ENCODE data around the gene RASGRF2. TPM values are rescaled to one million over a fixed set of nuclear protein-coding genes. Genes with fewer than 3 reads are reported as not detected.

The RASGRF2 gene
- total RNA-seq, 1 donor from 2014 or later, result 1.4 TPM

DNA sequence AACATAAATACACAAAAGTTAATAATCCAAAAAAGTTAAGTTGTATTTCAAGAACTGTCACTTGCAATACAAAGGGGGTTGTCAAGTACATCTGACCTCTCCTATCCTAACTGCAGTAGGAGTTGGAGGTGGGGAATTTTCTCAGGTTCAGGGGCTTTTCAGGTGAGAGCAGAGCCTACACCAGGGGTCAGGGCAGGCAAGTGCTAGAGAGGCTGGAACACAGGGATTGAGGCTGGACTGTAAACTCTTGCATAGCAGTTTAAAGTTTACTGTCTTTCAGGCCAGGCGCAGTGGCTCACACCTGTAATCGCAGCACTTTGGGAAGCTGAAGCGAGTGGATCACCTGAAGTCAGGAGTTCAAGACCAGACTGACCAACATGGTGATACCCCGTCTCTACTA, 25.4 kb upstream of the RASGRF2 start:
- Mint-ChIP-seq H3K4me3 (ENCODE audit: unreplicated experiment) (no peak overlapping the region), H3K36me3 (ENCODE audit: unreplicated experiment) (no peaks in the 10 kb centered on the region), H3K27me3 (ENCODE audit: unreplicated experiment) (peaks cover 2% of the 10 kb centered on the region), H3K9me3 (ENCODE audit: unreplicated experiment) (no peaks in the 10 kb centered on the region), H3K4me1 (ENCODE audit: low read depth, unreplicated experiment) (peaks cover 3% of the 10 kb centered on the region), H3K27ac (ENCODE audit: unreplicated experiment) (no peak overlapping the region)
- TF ChIP-seq, protein P1, sequence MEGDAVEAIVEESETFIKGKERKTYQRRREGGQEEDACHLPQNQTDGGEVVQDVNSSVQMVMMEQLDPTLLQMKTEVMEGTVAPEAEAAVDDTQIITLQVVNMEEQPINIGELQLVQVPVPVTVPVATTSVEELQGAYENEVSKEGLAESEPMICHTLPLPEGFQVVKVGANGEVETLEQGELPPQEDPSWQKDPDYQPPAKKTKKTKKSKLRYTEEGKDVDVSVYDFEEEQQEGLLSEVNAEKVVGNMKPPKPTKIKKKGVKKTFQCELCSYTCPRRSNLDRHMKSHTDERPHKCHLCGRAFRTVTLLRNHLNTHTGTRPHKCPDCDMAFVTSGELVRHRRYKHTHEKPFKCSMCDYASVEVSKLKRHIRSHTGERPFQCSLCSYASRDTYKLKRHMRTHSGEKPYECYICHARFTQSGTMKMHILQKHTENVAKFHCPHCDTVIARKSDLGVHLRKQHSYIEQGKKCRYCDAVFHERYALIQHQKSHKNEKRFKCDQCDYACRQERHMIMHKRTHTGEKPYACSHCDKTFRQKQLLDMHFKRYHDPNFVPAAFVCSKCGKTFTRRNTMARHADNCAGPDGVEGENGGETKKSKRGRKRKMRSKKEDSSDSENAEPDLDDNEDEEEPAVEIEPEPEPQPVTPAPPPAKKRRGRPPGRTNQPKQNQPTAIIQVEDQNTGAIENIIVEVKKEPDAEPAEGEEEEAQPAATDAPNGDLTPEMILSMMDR (IDR thresholded peaks at IDR 0.05; ENCODE audit: partially characterized antibody, unreplicated experiment), result no peak
- DNase-seq, result no peak

DNA sequence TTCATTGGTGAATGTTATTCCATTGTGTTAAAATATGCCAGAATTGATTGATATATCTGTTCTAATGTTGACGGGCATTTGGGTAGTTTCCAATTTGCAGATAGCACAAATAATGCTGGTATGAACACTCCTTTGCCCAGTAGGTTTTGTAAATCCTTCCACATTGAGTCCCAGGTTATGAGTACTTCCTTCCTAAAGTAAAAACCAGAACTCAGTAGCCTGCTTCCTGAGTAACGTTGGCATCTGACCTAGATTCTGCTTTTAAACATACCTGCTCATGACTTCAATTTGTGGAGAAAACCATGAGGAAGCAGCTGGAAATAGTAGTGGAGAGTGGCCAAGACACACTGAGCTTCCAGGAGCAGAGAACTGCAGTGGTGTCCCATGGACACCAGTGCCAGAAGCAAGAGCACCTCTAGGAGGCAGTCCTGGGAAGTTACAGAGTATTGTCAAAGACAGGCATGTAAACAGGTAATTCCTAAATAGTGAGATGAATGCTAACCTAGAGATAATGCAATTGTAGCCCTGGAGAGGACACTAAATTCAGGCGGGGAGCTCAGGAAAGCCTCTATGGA, 24.3 kb upstream of the RASGRF2 start:
- no peak overlapping the region for H3K27ac Mint-ChIP-seq (ENCODE audit: unreplicated experiment)
- DNase-seq, result no peak
- H3K36me3 Mint-ChIP-seq (ENCODE audit: unreplicated experiment), result no peaks in the 10 kb centered on the region
- H3K9me3 Mint-ChIP-seq (ENCODE audit: unreplicated experiment), result no peaks in the 10 kb centered on the region
- H3K4me3 Mint-ChIP-seq (ENCODE audit: unreplicated experiment), result no peak overlapping the region
- TF ChIP-seq, protein P1 (IDR thresholded peaks at IDR 0.05; ENCODE audit: partially characterized antibody, unreplicated experiment), result no peak
- peaks cover 2% of the 10 kb centered on the region for H3K27me3 Mint-ChIP-seq (ENCODE audit: unreplicated experiment)
- H3K4me1 Mint-ChIP-seq (ENCODE audit: low read depth, unreplicated experiment), result peaks cover 3% of the 10 kb centered on the region

DNA sequence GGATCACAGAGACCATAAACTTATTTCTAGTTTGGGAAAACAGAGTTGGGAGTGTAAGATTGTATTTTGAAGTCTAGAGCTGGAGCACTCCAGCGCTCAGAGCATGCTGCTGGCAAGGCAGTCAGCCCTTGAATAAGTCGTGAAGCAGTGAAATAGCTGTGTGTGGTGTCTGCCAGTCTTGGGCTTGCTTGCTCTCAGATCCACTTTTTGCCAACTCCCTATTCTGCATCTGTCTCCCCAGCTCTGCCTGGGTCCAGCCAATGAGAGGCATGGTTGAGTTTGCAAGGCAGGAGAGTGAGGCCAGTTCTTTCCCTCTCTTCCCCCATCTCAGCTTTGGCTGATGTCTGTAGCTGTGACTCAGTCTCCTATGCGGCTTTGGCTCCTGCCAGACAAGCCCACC, 23.3 kb upstream of the RASGRF2 start:
- H3K36me3 Mint-ChIP-seq (ENCODE audit: unreplicated experiment), result peaks cover 5% of the 10 kb centered on the region
- H3K4me3 Mint-ChIP-seq (ENCODE audit: unreplicated experiment), result no peak overlapping the region
- TF ChIP-seq, protein P1 (IDR thresholded peaks at IDR 0.05; ENCODE audit: partially characterized antibody, unreplicated experiment), result no peak
- no peak overlapping the region for H3K27ac Mint-ChIP-seq (ENCODE audit: unreplicated experiment)
- no peaks in the 10 kb centered on the region for H3K4me1 Mint-ChIP-seq (ENCODE audit: low read depth, unreplicated experiment)
- H3K9me3 Mint-ChIP-seq (ENCODE audit: unreplicated experiment), result no peaks in the 10 kb centered on the region
- H3K27me3 Mint-ChIP-seq (ENCODE audit: unreplicated experiment), result peaks cover 2% of the 10 kb centered on the region
- no peak for DNase-seq

DNA sequence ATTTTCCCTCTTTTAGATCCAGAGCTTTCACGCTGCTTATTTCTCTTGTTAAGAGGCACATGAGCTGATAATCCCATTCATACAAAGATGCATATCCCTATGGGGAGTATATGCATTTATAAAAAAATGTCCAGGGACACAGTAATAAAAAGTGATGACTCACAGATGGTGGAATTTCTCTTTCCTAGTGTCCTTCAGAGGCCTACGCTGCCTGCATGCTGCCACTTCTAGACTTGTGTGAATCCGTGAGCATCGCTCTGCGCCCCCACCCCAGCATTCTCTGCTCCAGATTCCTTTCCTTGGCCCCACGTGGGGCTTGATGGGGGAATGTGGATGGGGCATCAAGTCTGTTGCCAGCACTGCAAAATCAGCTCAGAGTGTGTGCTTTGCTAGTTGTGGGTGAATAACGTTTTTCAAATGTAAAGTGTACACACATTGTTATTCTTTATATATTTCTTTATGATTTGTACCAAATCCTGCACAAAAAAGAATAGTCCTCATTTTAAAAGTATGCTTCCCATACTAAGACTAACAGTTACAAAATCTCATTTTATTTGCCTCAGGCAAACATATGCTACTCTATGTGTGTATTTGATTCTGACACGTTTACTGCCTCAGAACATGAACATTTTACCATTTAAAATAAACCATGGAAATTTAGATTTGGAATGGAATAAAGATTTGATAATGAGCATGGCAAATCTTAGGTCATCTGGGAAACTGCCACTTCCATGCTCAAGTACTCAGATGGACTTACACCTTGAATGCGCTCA, 22.4 kb upstream of the RASGRF2 start:
- no peaks in the 10 kb centered on the region for H3K4me1 Mint-ChIP-seq (ENCODE audit: low read depth, unreplicated experiment)
- H3K9me3 Mint-ChIP-seq (ENCODE audit: unreplicated experiment), result no peaks in the 10 kb centered on the region
- no peak for DNase-seq
- peaks cover 2% of the 10 kb centered on the region for H3K27me3 Mint-ChIP-seq (ENCODE audit: unreplicated experiment)
- no peak overlapping the region for H3K4me3 Mint-ChIP-seq (ENCODE audit: unreplicated experiment)
- TF ChIP-seq, protein P1 (IDR thresholded peaks at IDR 0.05; ENCODE audit: partially characterized antibody, unreplicated experiment), result no peak
- H3K36me3 Mint-ChIP-seq (ENCODE audit: unreplicated experiment), result peaks cover 8% of the 10 kb centered on the region
- H3K27ac Mint-ChIP-seq (ENCODE audit: unreplicated experiment), result no peak overlapping the region

DNA sequence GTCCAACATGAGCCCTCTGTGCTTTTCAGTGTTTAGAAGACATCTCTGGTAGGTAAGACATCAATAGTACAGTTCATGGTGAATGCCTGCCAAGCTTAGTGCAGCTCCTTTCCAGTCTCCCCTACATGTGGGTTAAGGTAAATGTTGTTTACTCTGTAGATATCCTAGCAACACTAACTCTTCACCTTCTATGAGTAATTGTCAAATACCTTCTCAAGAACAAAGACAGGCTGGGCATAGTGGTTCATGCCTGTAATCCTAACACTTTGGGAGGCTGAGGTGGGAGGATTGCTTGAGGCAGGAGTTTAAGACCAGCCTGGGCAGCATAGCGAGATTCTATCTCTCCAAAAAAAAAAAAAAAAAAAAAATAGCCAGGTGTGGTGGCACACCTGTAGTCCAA, 18.7 kb upstream of the RASGRF2 start:
- DNase-seq, result no peak
- no peaks in the 10 kb centered on the region for H3K4me1 Mint-ChIP-seq (ENCODE audit: low read depth, unreplicated experiment)
- peaks cover 2% of the 10 kb centered on the region for H3K27me3 Mint-ChIP-seq (ENCODE audit: unreplicated experiment)
- H3K36me3 Mint-ChIP-seq (ENCODE audit: unreplicated experiment), result peaks cover 15% of the 10 kb centered on the region
- no peak overlapping the region for H3K4me3 Mint-ChIP-seq (ENCODE audit: unreplicated experiment)
- no peak overlapping the region for H3K27ac Mint-ChIP-seq (ENCODE audit: unreplicated experiment)
- TF ChIP-seq, protein P1 (IDR thresholded peaks at IDR 0.05; ENCODE audit: partially characterized antibody, unreplicated experiment), result no peak
- peaks cover under 1% of the 10 kb centered on the region for H3K9me3 Mint-ChIP-seq (ENCODE audit: unreplicated experiment)

Data from glutamatergic neuron (in vitro differentiated cells).